IPS DF 6.9 (cell line): Measurements from ENCODE around the gene NOS3.

Source experiments
- DNase-seq: peaks from one replicate; pipeline ENCODE4 v3.0.0-alpha.2; 2013; ENCODE audit warnings: low read depth, low spot score
- H3K27ac ChIP-seq: one replicate; pipeline ENCODE4 v1.5.1; 2013; ENCODE audit warnings: low read length, control low read depth
- H3K27me3 ChIP-seq: 2 replicates; pipeline ENCODE4 v1.6.1; 2013; ENCODE audit warnings: mild to moderate bottlenecking, low read length; ENCODE audit not compliant: control insufficient read depth, insufficient read depth
- H3K36me3 ChIP-seq: 2 replicates; pipeline ENCODE4 v1.6.1; 2013; ENCODE audit warnings: low read length; ENCODE audit not compliant: control insufficient read depth, insufficient read depth
- H3K4me1 ChIP-seq: 2 replicates; pipeline ENCODE4 v1.6.1; 2013; ENCODE audit warnings: low read length; ENCODE audit not compliant: control insufficient read depth, insufficient read depth
- H3K4me3 ChIP-seq: 2 replicates; pipeline ENCODE4 v1.5.1; 2013; ENCODE audit warnings: mild to moderate bottlenecking, low read length
- H3K9me3 ChIP-seq: 2 replicates; pipeline ENCODE4 v1.6.1; 2013; ENCODE audit warnings: low read length, inconsistent platforms; ENCODE audit not compliant: control insufficient read depth, insufficient read depth
- WGBS: extraction: QIAGEN DNeasy Blood & Tissue Kit; methylation state at CpG from one replicate; pipeline ENCODE4 v1.1.7; 2013; ENCODE audit warnings: mixed read lengths, missing lambda C conversion rate; ENCODE audit not compliant: insufficient read length, insufficient coverage; 5-methylcytosine and 5-hydroxymethylcytosine counted together

NOS3 gene

GRCh38 chr7:150981644-150982043, 9.2 kb upstream of the NOS3 start:
- Histone ChIP-seq H3K4me1 (peaks cover 16% of the 10 kb centered on the region), H3K9me3 (no peaks in the 10 kb centered on the region), H3K27ac (no peak overlapping the region), H3K4me3 (no peak overlapping the region), H3K36me3 (no peaks in the 10 kb centered on the region), H3K27me3 (peaks cover 4% of the 10 kb centered on the region)
- no CpG with 5 or more reads among the region's 6 CpGs for WGBS
- no peak for DNase-seq

GRCh38 chr7:150982351-150982750, 8.5 kb upstream of the NOS3 start:
- H3K27me3 ChIP-seq, result peaks cover under 1% of the 10 kb centered on the region; the same call in 1 of the 2 replicates
- DNase-seq, result no peak
- H3K36me3 ChIP-seq, result no peaks in the 10 kb centered on the region
- no peaks in the 10 kb centered on the region for H3K9me3 ChIP-seq
- no CpG with 5 or more reads among the region's 3 CpGs for WGBS
- H3K27ac ChIP-seq, result no peak overlapping the region
- peaks cover 11% of the 10 kb centered on the region for H3K4me1 ChIP-seq
- H3K4me3 ChIP-seq, result no peak overlapping the region

DNA sequence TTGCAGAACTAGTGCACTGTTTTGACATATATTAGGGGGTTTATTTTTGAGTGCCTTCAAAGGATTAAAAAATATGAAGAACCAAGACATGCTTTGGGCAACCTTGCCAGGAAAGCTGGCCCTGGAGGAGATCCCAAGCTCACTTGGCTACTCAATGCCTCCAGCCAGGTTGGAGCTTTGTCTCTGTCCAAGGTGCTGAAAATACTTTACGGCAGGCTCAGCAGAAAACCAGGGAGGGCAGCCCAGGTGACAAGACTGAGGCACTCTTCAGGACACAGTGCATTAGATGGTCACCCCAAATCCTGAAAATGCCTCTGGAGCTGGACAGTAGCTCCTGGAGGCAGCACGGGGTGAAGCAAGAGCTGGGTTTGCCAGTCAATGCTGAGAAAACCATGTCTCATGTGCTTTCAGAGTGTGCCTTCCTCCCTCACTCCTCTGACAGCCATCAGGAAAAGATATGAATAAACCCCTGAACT, 6.9 kb upstream of the NOS3 start:
- no CpG with 5 or more reads among the region's 2 CpGs for whole genome bisulfite sequencing
- Histone ChIP-seq H3K27ac (no peak overlapping the region), H3K9me3 (no peaks in the 10 kb centered on the region), H3K4me3 (no peak overlapping the region), H3K36me3 (no peaks in the 10 kb centered on the region), H3K4me1 (peaks cover 10% of the 10 kb centered on the region), H3K27me3 (no peaks in the 10 kb centered on the region)
- no peak for DNase-seq

DNA sequence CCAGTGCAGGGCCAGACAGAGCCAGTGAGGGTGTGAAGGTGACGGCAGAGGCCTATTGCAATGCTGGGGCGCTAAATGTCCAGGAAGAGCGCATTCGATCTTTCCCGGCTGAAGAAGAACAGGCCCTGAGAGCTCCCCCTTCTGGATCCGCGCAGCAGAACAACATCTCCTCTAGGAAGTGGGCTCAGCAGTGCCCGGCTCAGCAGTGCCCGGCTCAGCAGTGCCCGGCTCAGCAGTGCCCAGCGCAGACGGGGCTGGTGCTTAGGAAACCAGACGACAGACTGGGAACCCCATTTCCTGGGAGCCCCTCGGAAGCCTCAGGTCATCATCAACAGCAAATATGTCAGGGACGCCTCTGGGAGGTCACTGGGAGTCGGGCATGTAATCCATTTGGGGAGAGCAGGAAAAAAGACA, 4.7 kb upstream of the NOS3 start:
- peaks cover 5% of the 10 kb centered on the region; the same call in 1 of the 2 replicates for H3K4me1 ChIP-seq
- H3K4me3 ChIP-seq, result no peak overlapping the region
- no peaks in the 10 kb centered on the region for H3K9me3 ChIP-seq
- no peak for DNase-seq
- no CpG with 5 or more reads among the region's 16 CpGs for WGBS
- H3K36me3 ChIP-seq, result no peaks in the 10 kb centered on the region
- H3K27ac ChIP-seq, result no peak overlapping the region
- no peaks in the 10 kb centered on the region for H3K27me3 ChIP-seq

GRCh38 chr7:150986556-150986955, 4.3 kb upstream of the NOS3 start:
- WGBS, result no CpG with 5 or more reads among the region's 5 CpGs
- Histone ChIP-seq H3K27me3 (no peaks in the 10 kb centered on the region), H3K27ac (no peak overlapping the region), H3K4me3 (no peak overlapping the region), H3K36me3 (no peaks in the 10 kb centered on the region), H3K4me1 (peaks cover 5% of the 10 kb centered on the region; the same call in 1 of the 2 replicates), H3K9me3 (no peaks in the 10 kb centered on the region)
- no peak for DNase-seq

GRCh38 chr7:150988230-150989226, 2.3 kb upstream of the NOS3 start:
- DNase-seq, result no peak
- Histone ChIP-seq H3K4me3 (peak overlapping the region; percentile 13; the same call in 1 of the 2 replicates), H3K4me1 (peaks cover 7% of the 10 kb centered on the region; the same call in 1 of the 2 replicates), H3K36me3 (no peaks in the 10 kb centered on the region), H3K27me3 (no peaks in the 10 kb centered on the region), H3K27ac (no peak overlapping the region), H3K9me3 (no peaks in the 10 kb centered on the region)
- WGBS, result no CpG with 5 or more reads among the region's 31 CpGs

GRCh38 chr7:150989456-150989855, 1.4 kb upstream of the NOS3 start:
- no peak overlapping the region for H3K4me3 ChIP-seq

GRCh38 chr7:150992051-150992640, 1.3 kb downstream of the NOS3 start:
- no peaks in the 10 kb centered on the region for H3K36me3 ChIP-seq
- H3K9me3 ChIP-seq, result no peaks in the 10 kb centered on the region
- no CpG with 5 or more reads among the region's 6 CpGs for WGBS
- H3K27ac ChIP-seq, result no peak overlapping the region
- H3K4me3 ChIP-seq, result no peak overlapping the region
- DNase-seq, result no peak
- no peaks in the 10 kb centered on the region for H3K27me3 ChIP-seq
- peaks cover 12% of the 10 kb centered on the region for H3K4me1 ChIP-seq

More at GRCh38 chr7:150989456-150989855, 1.4 kb upstream of the NOS3 start:
- Histone ChIP-seq H3K4me1 (peaks cover 10% of the 10 kb centered on the region; the same call in 1 of the 2 replicates), H3K27me3 (no peaks in the 10 kb centered on the region), H3K9me3 (no peaks in the 10 kb centered on the region), H3K27ac (no peak overlapping the region), H3K36me3 (no peaks in the 10 kb centered on the region)
- WGBS, result no CpG with 5 or more reads among the region's 7 CpGs
- no peak for DNase-seq

GRCh38 chr7:150992833-150993302, 2.1 kb downstream of the NOS3 start:
- peak; percentile 70 for DNase-seq
- no peaks in the 10 kb centered on the region for H3K36me3 ChIP-seq
- no peaks in the 10 kb centered on the region for H3K27me3 ChIP-seq
- H3K4me3 ChIP-seq, result no peak overlapping the region
- H3K27ac ChIP-seq, result no peak overlapping the region
- H3K4me1 ChIP-seq, result peaks cover 12% of the 10 kb centered on the region
- no peaks in the 10 kb centered on the region for H3K9me3 ChIP-seq
- no CpG with 5 or more reads among the region's 5 CpGs for WGBS

GRCh38 chr7:150993511-150993910, 2.7 kb downstream of the NOS3 start:
- Histone ChIP-seq H3K27ac (no peak overlapping the region), H3K36me3 (no peaks in the 10 kb centered on the region), H3K9me3 (no peaks in the 10 kb centered on the region), H3K4me3 (no peak overlapping the region), H3K4me1 (peaks cover 12% of the 10 kb centered on the region), H3K27me3 (no peaks in the 10 kb centered on the region)
- no peak for DNase-seq
- no CpG with 5 or more reads among the region's 14 CpGs for WGBS
